Thymus (tissue), 11 donors: ENCODE measurements around the gene ZNF639. TPM values are rescaled to one million over a fixed set of nuclear protein-coding genes. Genes with fewer than 3 reads are reported as not detected.

Experiments
- DNase-seq, 9 donors: peaks; one replicate each; pipeline ENCODE4 v3.0.0-alpha.2; 2013; ENCODE audit warnings: low spot score in 9 of 9, low read depth in 6 of 9, missing footprints in 1 of 9
- H3K27ac ChIP-seq, 2 donors: one replicate each; pipeline ENCODE4 v1.5.1; 2013; ENCODE audit warnings: control low read depth in 1 of 2, low read depth in 1 of 2, low read length in 1 of 2, mild to moderate bottlenecking in 1 of 2, moderate library complexity in 1 of 2
- H3K27me3 ChIP-seq, 2 donors: one replicate each; pipeline ENCODE4 v1.5.1; 2013; ENCODE audit warnings: low read length in 1 of 2; ENCODE audit not compliant: control insufficient read depth in 2 of 2, insufficient read depth in 1 of 2
- H3K36me3 ChIP-seq, 2 donors: one replicate each; pipeline ENCODE4 v1.5.1; 2013; ENCODE audit warnings: low read length in 1 of 2, mild to moderate bottlenecking in 1 of 2, moderate library complexity in 1 of 2; ENCODE audit not compliant: control insufficient read depth in 2 of 2, insufficient read depth in 2 of 2
- H3K4me1 ChIP-seq, 2 donors: one replicate each; pipeline ENCODE4 v1.5.1; 2013; ENCODE audit warnings: low read length in 2 of 2; ENCODE audit not compliant: control insufficient read depth in 2 of 2, insufficient read depth in 2 of 2
- H3K4me3 ChIP-seq, 2 donors: one replicate each; pipeline ENCODE4 v1.5.1; 2013; ENCODE audit warnings: low read length in 2 of 2, control low read depth in 1 of 2, mild to moderate bottlenecking in 1 of 2
- H3K9me3 ChIP-seq, 2 donors: one replicate each; pipeline ENCODE4 v1.5.1; 2013; ENCODE audit warnings: low read length in 1 of 2, mild to moderate bottlenecking in 1 of 2; ENCODE audit not compliant: control insufficient read depth in 2 of 2, insufficient read depth in 1 of 2
- WGBS: extraction: QIAGEN DNeasy Blood & Tissue Kit; methylation state at CpG from one replicate; pipeline ENCODE4 v1.1.7; 2013; 5-methylcytosine and 5-hydroxymethylcytosine counted together
- polyA plus RNA-seq: library from polyadenylated mRNA; stranded (reverse); fragments of 200-250 nt; gene quantifications from one replicate; pipeline ENCODE4 v1.2.3, GENCODE V29; 2013
- total RNA-seq: library from RNA; stranded (reverse); fragments of 120-200 nt; gene quantifications from one replicate; pipeline ENCODE4 v1.2.4, GENCODE V29; 2013
- donor health status: healthy.

Gene ZNF639
- total and polyA plus RNA-seq, 2 donors: 31.9 to 36.4 TPM

DNA sequence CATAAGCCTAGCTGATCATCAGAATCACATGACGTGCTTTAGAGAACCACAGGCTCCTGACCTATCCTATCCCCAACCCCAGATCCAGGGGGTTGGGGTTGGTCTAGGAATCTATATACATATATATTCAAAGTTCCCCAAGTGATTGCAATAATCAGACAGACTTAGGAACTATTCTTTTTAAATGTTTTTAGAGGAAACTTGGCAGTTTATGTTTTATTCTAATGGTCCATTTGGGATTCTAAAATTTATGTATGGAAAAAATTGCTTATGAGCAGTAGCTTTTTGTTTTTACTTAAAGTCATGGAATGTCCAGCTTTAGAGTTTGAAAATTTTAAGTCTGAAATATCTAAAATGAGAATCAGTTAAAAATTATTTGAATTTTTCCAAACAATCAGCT lies 46.8 kb downstream of the ZNF639 start:
- H3K27me3 ChIP-seq: no peaks in the 10 kb centered on the region
- no peaks in the 10 kb centered on the region for H3K4me1 ChIP-seq
- H3K36me3 ChIP-seq: peaks cover 13 to 39% of the 10 kb centered on the region in 2 donors
- H3K27ac ChIP-seq: no peak overlapping the region
- 100% methylated on average over 1 of the region's 1 CpG for WGBS
- H3K9me3 ChIP-seq: no peaks in the 10 kb centered on the region
- H3K4me3 ChIP-seq: no peak overlapping the region
- DNase-seq: no peak

- Histone ChIP-seq H3K4me3 (no peak overlapping the region), H3K9me3 (no peaks in the 10 kb centered on the region), H3K27me3 (no peaks in the 10 kb centered on the region), H3K36me3 (peaks cover 9 to 44% of the 10 kb centered on the region in 2 donors), H3K4me1 (no peaks in the 10 kb centered on the region), H3K27ac (no peak overlapping the region)
- DNase-seq: no peak
- 97% methylated on average over 6 of the region's 6 CpGs for WGBS
Measured at GRCh38 chr3:179373938-179374337, 51.1 kb downstream of the ZNF639 start.

DNA sequence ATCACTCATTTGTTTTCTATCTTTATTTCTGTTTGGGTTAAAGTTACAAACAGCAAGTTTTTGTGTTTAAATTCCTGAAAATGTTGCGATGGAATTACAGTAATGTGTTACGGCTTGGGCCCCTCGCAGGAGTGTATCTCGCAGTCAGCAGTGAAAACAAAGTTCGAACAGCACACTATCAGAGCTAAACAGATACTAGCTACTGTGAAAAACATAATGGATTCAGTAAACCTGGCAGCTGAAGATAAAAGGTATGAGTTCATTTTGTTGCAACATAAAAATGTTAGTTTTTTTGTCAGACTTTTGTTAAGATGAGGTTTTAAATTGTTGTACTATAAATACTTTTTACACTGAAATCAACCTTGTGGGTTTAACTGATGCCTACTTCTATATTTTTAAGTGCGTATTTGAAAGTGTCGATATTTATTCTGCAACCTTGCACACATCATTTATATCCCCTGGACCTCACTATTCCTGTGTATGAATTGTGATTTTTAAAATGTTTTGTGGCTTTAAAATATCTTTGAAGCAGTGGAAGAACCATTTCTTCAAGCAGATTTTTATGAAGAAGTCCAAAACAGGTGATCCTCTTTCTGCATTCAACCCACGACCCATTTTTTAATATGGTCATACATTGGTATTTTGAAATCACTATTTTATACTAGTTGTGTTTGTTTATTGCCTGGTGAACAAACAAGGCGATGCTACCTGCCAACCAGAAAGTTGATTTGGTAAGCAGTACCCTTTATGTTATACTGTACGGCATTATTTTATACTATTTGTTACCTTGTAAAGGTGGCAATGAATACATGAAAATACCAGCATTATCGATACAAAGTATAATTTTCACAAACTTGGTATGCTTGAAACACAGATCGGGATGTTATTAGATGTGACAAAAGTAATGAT lies 52.5 kb downstream of the ZNF639 start:
- WGBS: 93% methylated on average over 12 of the region's 12 CpGs
- H3K27ac ChIP-seq: no peak overlapping the region
- no peaks in the 10 kb centered on the region for H3K4me1 ChIP-seq
- no peaks in the 10 kb centered on the region for H3K9me3 ChIP-seq
- DNase-seq: no peak
- peaks cover 12 to 49% of the 10 kb centered on the region in 2 donors for H3K36me3 ChIP-seq
- H3K4me3 ChIP-seq: no peak overlapping the region
- no peaks in the 10 kb centered on the region for H3K27me3 ChIP-seq

DNA sequence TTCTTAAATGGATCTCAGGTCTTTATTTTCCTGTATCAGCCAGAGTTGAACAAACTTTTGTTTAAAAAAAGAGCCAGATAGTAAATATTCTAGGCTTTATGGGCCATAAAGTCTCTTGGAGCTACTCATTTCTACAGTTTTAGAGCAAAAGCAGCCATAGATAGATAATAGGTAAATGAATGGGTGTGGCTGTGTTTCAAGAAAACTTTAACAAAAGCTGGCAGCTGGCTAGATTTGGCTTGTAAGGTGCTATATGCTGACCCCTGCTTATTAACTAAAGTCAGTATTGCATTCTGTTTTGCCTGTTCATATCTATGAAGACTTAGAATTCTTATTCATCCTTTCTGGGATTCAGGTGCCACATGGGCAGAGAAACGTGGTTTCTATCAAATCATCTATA lies 53.6 kb downstream of the ZNF639 start:
- no peaks in the 10 kb centered on the region for H3K27me3 ChIP-seq
- no peak overlapping the region for H3K4me3 ChIP-seq
- H3K9me3 ChIP-seq: no peaks in the 10 kb centered on the region
- WGBS: 92% methylated on average over 1 of the region's 1 CpG
- DNase-seq: no peak
- H3K36me3 ChIP-seq: peaks cover 18 to 53% of the 10 kb centered on the region in 2 donors
- no peaks in the 10 kb centered on the region for H3K4me1 ChIP-seq
- no peak overlapping the region for H3K27ac ChIP-seq

Other genes starting within 250 kb of the ZNF639 start
- 27.3 TPM for gene PIK3CA, start 174.7 kb upstream of the ZNF639 start, total RNA-seq
- gene PIK3CA, start 174.7 kb upstream of the ZNF639 start, polyA plus RNA-seq: 14.1 TPM
- 0.80 TPM for gene KCNMB3, start 71.9 kb upstream of the ZNF639 start, total RNA-seq
- 3.6 TPM for gene KCNMB3, start 71.9 kb upstream of the ZNF639 start, polyA plus RNA-seq
- gene MFN1, start 24.7 kb downstream of the ZNF639 start, total RNA-seq: 32.2 TPM
- 31.5 TPM for gene MFN1, start 24.7 kb downstream of the ZNF639 start, polyA plus RNA-seq
- 16.1 TPM for gene GNB4, start 128.4 kb downstream of the ZNF639 start, total RNA-seq
- gene GNB4, start 128.4 kb downstream of the ZNF639 start, polyA plus RNA-seq: 7.4 TPM
- gene ACTL6A, start 239.9 kb downstream of the ZNF639 start, total RNA-seq: 64.2 TPM
- 113 TPM for gene ACTL6A, start 239.9 kb downstream of the ZNF639 start, polyA plus RNA-seq